NCI-H187 (cell line): ENCODE data around the gene KIFC3.
"Not testable (repeated sequence)": the region's sequence is repeated elsewhere in the genome, so short reads cannot be mapped to it uniquely, and the experiment has no call there.

Experiments used
- DNase-seq, 2 experiments: peaks; one replicate each; lab custom pipeline; 2025; lab: John Stamatoyannopoulos, UW

KIFC3 gene

DNA sequence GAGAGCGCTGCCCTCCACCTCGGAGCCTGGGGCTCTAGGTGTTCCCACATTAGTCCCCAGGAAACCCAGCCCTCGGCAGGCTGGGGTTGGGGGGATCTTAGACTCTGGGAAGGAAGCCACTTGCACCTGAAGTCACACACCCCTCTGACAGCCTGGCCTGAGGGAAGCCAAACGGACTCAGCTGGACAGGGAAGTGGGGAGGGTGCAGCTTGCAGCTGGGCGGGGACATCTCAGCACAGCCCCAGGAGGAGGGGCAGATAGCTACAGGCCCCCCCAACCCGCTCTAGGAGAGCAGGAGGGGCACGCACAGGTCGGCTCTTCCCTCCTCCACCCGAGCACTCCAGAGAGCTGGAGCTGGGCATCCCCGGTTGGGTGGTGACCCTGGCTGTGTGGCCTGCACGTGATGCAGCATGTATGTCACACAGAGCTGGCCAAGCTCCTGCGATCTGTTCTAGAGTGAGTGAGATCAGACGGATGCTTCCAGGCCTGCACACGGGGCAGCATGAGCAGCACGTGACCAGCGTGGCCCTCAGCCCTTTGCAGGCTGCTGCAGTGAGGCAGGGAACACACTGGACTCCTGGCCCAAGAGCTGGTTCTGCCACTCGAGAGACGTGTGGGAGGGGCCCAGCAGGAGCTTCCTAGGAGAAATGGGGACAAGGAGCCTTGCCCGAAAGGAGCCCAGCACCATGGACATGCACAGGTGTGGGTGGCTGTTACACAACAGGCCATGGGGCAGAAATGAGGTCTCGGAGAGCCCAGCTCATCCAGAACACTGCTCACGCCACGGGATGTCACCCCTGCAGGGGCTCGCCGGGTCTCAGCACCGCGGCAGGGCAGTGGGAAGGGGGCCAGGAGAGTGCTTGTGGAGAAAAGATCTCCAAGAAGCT, 15.4 kb downstream of the KIFC3 start:
- DNase-seq: no peak

- no peak for DNase-seq
Measured at GRCh38 chr16:57785924-57786323, 16.4 kb downstream of the KIFC3 start.

DNA sequence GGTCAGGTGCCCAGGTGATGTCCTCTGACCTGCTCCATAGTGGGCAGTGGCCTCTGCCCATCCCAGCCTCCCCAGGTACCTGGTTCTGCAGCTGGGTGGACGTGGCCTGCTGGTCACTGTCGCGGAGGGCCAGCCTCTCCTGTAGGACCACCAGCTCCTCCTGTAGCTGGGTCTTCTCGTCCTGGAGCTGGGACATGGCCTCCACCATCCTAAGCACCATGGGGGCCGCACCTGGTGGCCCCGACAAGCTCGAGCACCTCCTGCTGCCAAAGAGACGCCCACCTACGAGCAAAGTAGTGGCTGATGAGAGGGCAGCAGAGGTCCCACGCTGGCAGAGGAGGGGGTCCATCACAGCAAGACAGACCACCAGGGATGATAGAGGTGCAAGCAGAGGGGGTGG, 16.9 kb downstream of the KIFC3 start:
- no peak for DNase-seq

DNA sequence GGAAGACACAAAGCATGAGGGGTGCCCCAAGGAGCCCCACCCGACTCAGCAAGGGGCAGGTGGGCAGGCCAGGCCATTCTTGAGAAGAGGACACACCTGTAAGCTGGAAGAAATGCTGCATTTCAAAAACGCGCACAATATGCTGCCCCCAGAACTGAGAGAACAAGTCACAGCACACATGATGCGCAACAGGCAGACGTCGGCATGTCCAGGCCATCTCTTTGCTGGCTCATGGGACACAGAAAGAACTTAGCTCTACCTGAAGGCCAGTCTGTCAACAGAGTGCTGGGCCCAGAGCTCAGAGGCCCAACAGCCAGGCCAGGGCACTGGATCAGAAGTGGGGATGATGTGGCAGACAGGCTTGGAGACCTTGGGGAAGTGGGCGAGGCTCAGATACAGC, 18.0 kb downstream of the KIFC3 start:
- DNase-seq: no peak

GRCh38 chr16:57783883-57784282, 18.4 kb downstream of the KIFC3 start:
- DNase-seq: no peak

DNA sequence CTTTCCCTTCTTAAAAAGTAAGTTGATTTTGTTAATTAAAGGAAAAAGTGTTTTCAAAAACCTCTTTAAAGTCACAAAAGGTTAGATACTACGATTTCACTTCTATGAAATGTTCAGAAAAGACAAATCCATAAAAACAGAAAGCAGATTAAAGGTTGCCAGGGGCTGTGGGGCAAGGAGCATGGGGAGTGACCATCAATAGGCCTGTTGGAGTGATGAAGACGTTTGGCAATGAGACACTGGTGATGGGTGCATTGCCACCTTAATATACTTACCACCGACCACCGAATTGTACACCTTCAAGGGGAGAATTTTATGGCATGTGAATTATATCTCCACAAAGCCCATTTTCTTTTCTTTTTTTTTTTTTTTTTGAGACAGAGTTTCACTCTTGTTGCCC, 19.2 kb downstream of the KIFC3 start:
- DNase-seq: no peak

GRCh38 chr16:57782607-57783055, 19.7 kb downstream of the KIFC3 start:
- DNase-seq: not testable (repeated sequence)

DNA sequence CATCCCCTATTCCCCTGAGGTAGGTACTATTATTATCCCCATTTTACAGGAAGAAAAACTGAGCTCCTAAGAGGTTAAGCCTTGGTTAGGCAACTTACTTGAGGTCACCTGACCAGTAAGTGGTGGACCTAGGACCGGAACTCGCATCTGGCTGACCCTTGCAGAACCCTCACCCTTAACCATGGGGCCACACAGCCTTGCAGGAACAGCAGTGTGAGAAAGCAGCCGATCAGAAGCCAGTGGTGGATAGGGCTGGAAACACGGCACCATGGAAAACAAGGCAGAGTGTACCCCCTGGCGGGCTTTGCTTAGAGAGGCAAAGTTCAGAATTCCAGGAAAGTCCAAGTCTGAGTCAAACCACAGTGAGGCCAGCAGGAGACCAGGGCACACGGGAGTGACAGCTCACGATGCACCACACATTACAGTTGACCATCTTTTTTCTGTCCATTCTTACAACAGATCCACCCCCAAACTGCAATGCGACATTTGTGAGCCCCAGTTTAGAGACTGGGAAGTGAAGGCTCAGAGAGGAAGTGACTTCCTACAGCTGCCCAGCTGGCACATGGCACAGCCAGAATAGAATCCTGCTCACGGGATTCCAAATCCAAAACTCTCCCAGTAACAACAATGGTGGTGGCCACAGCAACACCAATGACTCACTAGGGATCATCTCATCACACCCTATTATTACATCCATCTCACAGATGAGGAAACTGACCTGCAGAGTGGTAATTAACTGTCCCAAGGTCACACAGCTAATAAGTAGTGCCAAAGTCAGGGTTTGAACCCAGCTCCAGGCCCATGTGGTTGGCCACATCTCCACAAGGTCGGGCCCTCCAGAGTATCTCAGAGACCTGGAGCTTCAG, 20.3 kb downstream of the KIFC3 start:
- DNase-seq: no peak

DNA sequence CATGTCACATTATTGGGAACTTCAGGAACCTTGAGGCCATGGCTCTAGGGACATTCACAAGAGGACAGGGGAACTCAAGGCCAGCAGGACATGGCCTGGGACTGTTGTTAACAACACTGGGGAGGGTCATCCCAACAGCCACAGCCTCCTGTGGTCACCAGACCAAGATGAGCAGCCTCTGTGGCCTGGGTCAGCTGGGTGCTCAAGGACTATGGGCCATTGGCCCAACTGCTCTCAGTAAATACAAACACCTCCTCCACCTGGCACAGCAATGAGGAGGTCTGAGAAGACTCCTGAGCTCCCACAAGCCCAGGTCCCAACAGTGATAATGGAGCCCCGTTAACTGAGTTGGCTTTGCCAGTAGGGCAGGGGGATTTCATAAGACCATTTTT, 20.9 kb downstream of the KIFC3 start:
- DNase-seq: no peak

- DNase-seq: not testable (repeated sequence)
Measured at GRCh38 chr16:57779836-57780235, 22.5 kb downstream of the KIFC3 start.

- no peak for DNase-seq
Measured at GRCh38 chr16:57778658-57779057, 23.6 kb downstream of the KIFC3 start.

DNA sequence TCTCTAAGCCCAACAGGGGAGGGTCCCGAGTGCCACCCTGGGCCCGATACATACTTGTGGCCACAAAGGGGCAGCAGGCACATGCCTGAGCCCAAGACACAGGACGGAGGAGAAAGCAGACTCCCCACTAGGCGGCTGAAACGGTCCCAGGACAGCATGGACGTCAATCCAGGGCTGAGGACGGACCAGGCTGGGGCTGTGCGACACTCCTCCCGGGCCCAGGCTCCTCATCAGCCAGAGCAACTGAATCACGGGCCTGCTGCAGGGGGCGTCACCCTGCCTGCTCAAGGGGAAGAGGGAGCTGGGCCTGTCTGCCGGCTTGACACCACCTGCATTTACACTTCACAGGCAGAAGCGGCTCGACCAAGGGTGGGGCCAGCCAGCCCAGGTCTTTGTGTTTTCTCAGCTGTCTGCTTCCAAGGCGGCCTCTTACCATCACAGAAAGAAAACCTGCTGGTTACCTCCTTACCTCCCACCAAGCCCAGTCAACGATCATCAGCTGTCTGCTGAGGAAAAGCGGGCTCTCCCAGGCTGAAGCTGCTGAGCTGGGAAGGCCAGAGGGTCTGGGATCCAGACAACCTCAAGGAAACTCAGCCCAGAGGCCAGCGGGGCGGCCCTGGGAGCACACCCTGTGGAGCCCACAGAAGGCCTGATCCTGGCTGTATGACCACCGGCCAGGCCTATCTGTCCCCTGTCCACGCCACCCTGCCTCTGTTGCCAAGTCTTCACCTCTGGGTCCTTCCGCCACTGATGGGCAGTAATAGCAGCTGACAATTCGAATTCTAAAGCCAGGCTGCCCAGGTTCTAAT, 26.4 kb downstream of the KIFC3 start:
- DNase-seq: peak; percentile 21 to 74

- no peak for DNase-seq
Measured at GRCh38 chr16:57774705-57775285, 27.5 kb downstream of the KIFC3 start.

GRCh38 chr16:57773655-57774295, 28.5 kb downstream of the KIFC3 start:
- no peak for DNase-seq

GRCh38 chr16:57773019-57773418, 29.3 kb downstream of the KIFC3 start:
- DNase-seq: no peak

DNA sequence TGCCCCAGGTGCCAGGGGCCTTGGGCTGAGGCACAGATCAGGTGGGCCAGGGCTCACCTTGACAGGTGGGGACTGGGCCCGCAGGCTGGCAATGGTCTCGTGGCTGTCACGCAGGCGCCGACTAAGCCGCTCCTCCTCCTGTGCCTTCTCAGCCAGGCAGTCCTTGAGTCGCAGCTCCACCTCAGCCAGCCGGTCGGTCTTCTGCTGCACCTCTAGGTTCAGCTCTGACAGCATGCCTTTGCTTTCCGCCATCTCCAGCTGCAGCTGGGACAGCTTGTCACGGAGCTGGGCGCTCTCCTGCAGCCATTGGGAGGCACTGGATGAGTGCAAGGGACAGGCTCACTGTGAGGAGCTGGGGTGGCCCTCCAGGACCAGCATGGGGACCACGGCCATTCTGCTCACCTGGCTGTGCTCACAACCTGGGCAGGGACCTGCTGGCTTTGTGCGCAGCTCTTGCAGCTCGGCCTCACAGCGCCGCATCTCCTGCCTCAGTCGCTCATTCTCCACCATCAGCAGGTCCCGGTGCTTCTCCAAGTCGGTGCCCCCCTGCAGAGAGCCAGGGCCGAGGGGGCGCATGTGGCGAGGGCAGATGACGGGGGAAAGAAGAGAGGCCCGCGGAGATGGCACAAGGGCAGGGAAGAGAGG, 31.0 kb downstream of the KIFC3 start:
- no peak for DNase-seq

DNA sequence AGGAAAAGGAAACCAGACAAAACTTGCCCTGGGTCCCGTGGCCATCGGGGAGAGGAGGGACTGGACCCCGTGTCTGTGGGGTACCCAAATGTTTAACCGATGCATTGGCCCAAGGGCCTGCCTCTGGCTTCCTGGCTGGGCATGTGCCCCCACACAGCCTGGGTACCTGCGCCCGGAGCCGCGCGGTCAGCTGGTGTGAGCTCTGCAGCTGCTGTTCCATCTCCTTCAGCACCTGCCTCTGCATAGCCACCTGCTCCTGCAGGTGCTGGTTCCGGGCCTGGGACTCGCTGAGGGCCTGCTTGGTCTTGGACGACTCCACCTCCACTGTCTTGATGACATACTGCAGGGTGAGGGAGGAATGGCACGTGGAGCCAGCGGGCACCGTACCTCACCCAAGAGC, 31.9 kb downstream of the KIFC3 start:
- DNase-seq: peak; percentile 19 to 63

GRCh38 chr16:57769541-57770145, 32.6 kb downstream of the KIFC3 start:
- DNase-seq: no peak

DNA sequence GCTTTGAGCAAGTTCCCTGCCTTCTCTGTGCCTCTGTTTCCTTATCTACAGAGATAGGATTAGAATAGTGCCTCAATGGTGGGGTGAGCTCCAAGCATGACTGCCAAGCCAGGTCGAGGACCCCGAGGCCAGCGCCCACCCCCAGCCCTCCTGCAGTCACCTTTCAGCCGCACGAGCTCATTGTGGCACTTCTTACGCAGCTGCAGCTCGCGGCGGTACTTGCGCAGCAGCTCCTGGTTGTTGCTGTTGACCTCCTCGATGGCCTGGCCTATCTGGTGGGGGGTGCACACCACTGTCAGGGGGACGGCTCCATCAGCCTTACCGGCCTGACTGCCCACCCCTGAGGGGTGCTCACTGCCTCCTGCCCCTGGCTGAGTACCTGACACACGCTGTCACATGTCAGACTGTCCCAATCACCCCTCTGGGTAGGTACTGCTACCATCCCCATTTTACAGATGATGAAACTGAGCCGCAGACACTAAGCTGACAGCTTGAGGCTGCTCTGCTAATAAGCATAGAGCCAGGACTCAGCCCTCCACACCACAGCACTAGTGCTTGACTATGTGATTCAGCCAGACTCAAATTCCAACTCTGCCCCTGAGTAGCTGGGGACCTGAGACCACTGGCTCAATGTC, 35.5 kb downstream of the KIFC3 start:
- DNase-seq: no peak
